Hepatocyte (in vitro differentiated cells): ENCODE results near the gene HTR3E.

Experiments
- CTCF ChIP-seq: fragments of 200-600 bp; sonication (generic); IDR thresholded peaks from 2 replicates; pipeline ENCODE4 v1.5.1; 2016; ENCODE audit warnings: antibody characterized with exemption, mild to moderate bottlenecking; ENCODE audit not compliant: poor library complexity
- EZH2 ChIP-seq: fragments of 200-600 bp; sonication (generic); IDR thresholded peaks from 2 replicates; pipeline ENCODE4 v1.6.1; 2016; ENCODE audit warnings: antibody characterized with exemption, mild to moderate bottlenecking, borderline replicate concordance

- no peak for TF ChIP-seq EZH2
- TF ChIP-seq CTCF = peak; percentile 56
Measured at GRCh38 chr3:184145111-184145524, 48.3 kb downstream of the HTR3E start.
